K562 (cell line): ENCODE measurements around the gene EML1. TPM values are rescaled to one million over a fixed set of nuclear protein-coding genes. Genes with fewer than 3 reads are reported as not detected.

Experiments used
- ATAC-seq: fragments of 200-7000 bp; cut with Tn5 transposase; 3 replicates; pipeline ENCODE4 v1.9.1; 2020; ENCODE audit warnings: moderate library complexity
- BruUV-seq: library from RNA; stranded (reverse); fragments of 400-500 nt; replicated peaks from 2 replicates; lab custom pipeline; 2021; lab: Mats Ljungman, UMichigan
- CTCF ChIA-PET: fragments of 300-600 bp; formaldehyde crosslinking; extraction: SDS; loops from one replicate; lab custom pipeline; 2021; ENCODE audit warnings: low intra/inter-chr PET ratio; lab: Yijun Ruan, JAX
- POLR2A ChIA-PET: fragments of 300-600, 350-650 bp; sonication (Branson Sonifier 250); formaldehyde crosslinking; extraction: SDS; loops from one replicate; lab custom pipeline; 2021; ENCODE audit warnings: antibody characterized with exemption, inconsistent platforms; lab: Yijun Ruan, JAX
- DNase-seq, 4 experiments: peaks; one replicate each; pipeline versions ENCODE4 v3.0.0 to v3.0.0-alpha.2; 2011 to 2018; ENCODE audit warnings: low spot score in 3 of 4, mixed read lengths in 3 of 4; ENCODE audit errors: extremely low read depth in 1 of 4
- FAIRE-seq: peaks from 2 replicates; lab custom pipeline; 2011; peaks lifted over from hg19 to GRCh38; lab: Jason Lieb, UNC
- H2AFZ ChIP-seq: 2 replicates; pipeline ENCODE4 v1.6.0; 2011; ENCODE audit warnings: low read depth, low read length, control low read depth, inconsistent platforms
- H3K27ac ChIP-seq: fragments of 200-600 bp; 3 replicates; pipeline ENCODE4 v1.8.0; 2011; ENCODE audit warnings: low read depth, mild to moderate bottlenecking, control low read depth, inconsistent platforms, low read length, moderate library complexity, mixed read lengths; ENCODE audit errors: extremely low read depth
- H3K27me3 ChIP-seq, 2 experiments: fragments of 300-600 bp in 1 of 2; 2 replicates in 1 of 2; 3 replicates in 1 of 2; pipeline versions ENCODE4 v1.6.0 to v1.8.0; 2011; ENCODE audit warnings: inconsistent platforms in 2 of 2, low read length in 2 of 2, mild to moderate bottlenecking in 1 of 2, mixed read lengths in 1 of 2, moderate library complexity in 1 of 2; ENCODE audit not compliant: control insufficient read depth in 2 of 2, insufficient read depth in 2 of 2
- H3K36me3 ChIP-seq: fragments of 300-600 bp; 3 replicates; pipeline ENCODE4 v1.8.0; 2011; ENCODE audit warnings: mild to moderate bottlenecking, low read length, inconsistent platforms; ENCODE audit not compliant: control insufficient read depth, insufficient read depth
- H3K4me1 ChIP-seq, 2 experiments: fragments of 200-600 bp in 1 of 2; replicated peaks in 1 of 2; 2 replicates in 1 of 2; 3 replicates in 1 of 2; pipeline versions ENCODE4 v1.5.1 to v1.8.0; 2011; ENCODE audit warnings: inconsistent platforms in 2 of 2, low read length in 2 of 2, mild to moderate bottlenecking in 1 of 2, mixed read lengths in 1 of 2, moderate library complexity in 1 of 2; ENCODE audit not compliant: control insufficient read depth in 2 of 2, insufficient read depth in 2 of 2
- H3K4me2 ChIP-seq: 2 replicates; pipeline ENCODE4 v1.6.1; 2011; ENCODE audit warnings: low read length, control low read depth, inconsistent platforms, mixed read lengths; ENCODE audit not compliant: insufficient read depth
- H3K4me3 ChIP-seq: fragments of 200-600 bp; sonication (generic), shearing (Covaris generic); 2 replicates; pipeline ENCODE4 v1.5.1; 2016; ENCODE audit warnings: control low read depth, inconsistent platforms
- H3K79me2 ChIP-seq: fragments of 200-600 bp; 3 replicates; pipeline ENCODE4 v1.8.0; 2011; ENCODE audit warnings: low read length, inconsistent platforms; ENCODE audit not compliant: control insufficient read depth, insufficient read depth
- H3K9ac ChIP-seq, 2 experiments: 2 replicates each; pipeline versions ENCODE4 v1.6.0 to v1.6.1; 2011; ENCODE audit warnings: low read depth in 2 of 2, low read length in 2 of 2, control low read depth in 1 of 2, inconsistent platforms in 1 of 2, mild to moderate bottlenecking in 1 of 2, mixed read lengths in 1 of 2; ENCODE audit not compliant: insufficient read depth in 1 of 2
- H3K9me1 ChIP-seq: one replicate; pipeline ENCODE4 v1.6.0; 2011; ENCODE audit warnings: inconsistent platforms, mild to moderate bottlenecking, low read length, moderate library complexity; ENCODE audit not compliant: control insufficient read depth, insufficient read depth
- H3K9me3 ChIP-seq: replicated peaks from 2 replicates; pipeline ENCODE4 v1.5.1; 2011; ENCODE audit warnings: low read depth, low read length, inconsistent platforms; ENCODE audit not compliant: control insufficient read depth, insufficient read depth
- H4K20me1 ChIP-seq: replicated peaks from 2 replicates; pipeline ENCODE4 v1.6.1; 2011; ENCODE audit warnings: low read length, inconsistent platforms, mixed read lengths; ENCODE audit not compliant: control insufficient read depth, insufficient read depth
- DACH1 ChIP-seq: fragments of 450-650 bp; IDR thresholded peaks from 2 replicates; pipeline ENCODE4 v1.6.1; 2018; ENCODE audit not compliant: partially characterized antibody
- EP300 ChIP-seq: IDR thresholded peaks from 2 replicates; pipeline ENCODE4 v1.6.1; 2012; ENCODE audit warnings: low read length, improper control_type of control experiment
- JUN ChIP-seq, 2 experiments: sonication (generic) in 1 of 2; formaldehyde crosslinking in 1 of 2; IDR thresholded peaks; 2 replicates each; pipeline versions ENCODE4 v1.6.1 to v1.8.0; 2012 to 2022; ENCODE audit warnings: borderline replicate concordance in 2 of 2, mild to moderate bottlenecking in 2 of 2, improper control_type of control experiment in 1 of 2, low read depth in 1 of 2, low read length in 1 of 2, missing genetic modification reagents in 1 of 2
- MBD2 ChIP-seq: sonication (generic); IDR thresholded peaks from 2 replicates; pipeline ENCODE4 v1.6.1; 2016; ENCODE audit warnings: low read depth, borderline replicate concordance
- POLR3G ChIP-seq: IDR thresholded peaks from 2 replicates; pipeline ENCODE4 v1.6.1; 2011; ENCODE audit not compliant: insufficient read length, insufficient replicate concordance; ENCODE audit errors: extremely low read depth
- POU5F1 ChIP-seq: fragments of 150-350 bp; IDR thresholded peaks from 2 replicates; pipeline ENCODE4 v1.6.1; 2014; ENCODE audit warnings: borderline replicate concordance, low read length, low read depth, mild to moderate bottlenecking; ENCODE audit not compliant: partially characterized antibody
- PPARD ChIP-seq: fragments of 250-450 bp; sonication (Bioruptor Pico); IDR thresholded peaks from 2 replicates; pipeline ENCODE4 v1.8.0; 2022; ENCODE audit warnings: inconsistent platforms, mild to moderate bottlenecking, moderate library complexity
- RBM25 ChIP-seq: fragments of 200-400 bp; formaldehyde crosslinking; IDR thresholded peaks from 2 replicates; pipeline ENCODE4 v1.6.1; 2018; ENCODE audit warnings: low read length, low read depth, moderate library complexity; ENCODE audit not compliant: severe bottlenecking
- SUPT5H ChIP-seq: fragments of 450-650 bp; IDR thresholded peaks from 2 replicates; pipeline ENCODE4 v1.6.1; 2016
- TBP ChIP-seq: optimal IDR thresholded peaks from 2 replicates; pipeline ENCODE3; 2011; ENCODE audit warnings: low read depth, low read length, improper control_type of control experiment
- UBTF ChIP-seq, 2 experiments: IDR thresholded peaks; 2 replicates each; pipeline ENCODE4 v1.6.1; 2012; ENCODE audit warnings: improper control_type of control experiment in 2 of 2, low read depth in 2 of 2, low read length in 2 of 2, borderline replicate concordance in 1 of 2
- ZNF146 ChIP-seq: IDR thresholded peaks from one replicate; pipeline ENCODE4 v1.6.1; 2018; ENCODE audit warnings: missing compliant biosample characterization; ENCODE audit not compliant: unreplicated experiment
- ZNF507 ChIP-seq: conservative IDR thresholded peaks from 2 replicates; pipeline ENCODE4 v1.6.1; 2017; ENCODE audit warnings: missing genetic modification characterization, missing compliant biosample characterization
- ZSCAN32 ChIP-seq: fragments of 450-650 bp; formaldehyde crosslinking; IDR thresholded peaks from 2 replicates; pipeline ENCODE4 v1.4.0; 2020; ENCODE audit warnings: mild to moderate bottlenecking, moderate library complexity
- WGBS: fragments of 100-300 bp; shearing (Covaris generic); methylation state at CpG from one replicate; pipeline ENCODE4 v1.1.6; 2016; ENCODE audit warnings: low coverage, mixed read lengths; ENCODE audit not compliant: insufficient coverage; ENCODE audit errors: missing lambda C conversion rate; 5-methylcytosine and 5-hydroxymethylcytosine counted together
- in situ Hi-C: fragments of 300-500 bp; cut with MboI; formaldehyde crosslinking; loops from 4 replicates; pipeline ENCODE4 v1.15.0; 2018; ENCODE audit warnings: inconsistent platforms, mixed read lengths
- intact Hi-C: fragments of 100-400 bp; cut with micrococcal nuclease; formaldehyde crosslinking; loops from 2 replicates; pipeline ENCODE4 v1.14.2; 2022
- polyA plus RNA-seq, 8 experiments: library from polyadenylated mRNA; depleted of rRNA in 4 of 8; stranded (reverse) in 5 of 8; unstranded in 3 of 8; fragments of >200 nt; fragmentation: Nextera tagmentation in 2 of 8; fragmentation: Illumina TruSeq in 1 of 8; extraction: Ambion mirVana in 2 of 8; extraction: Trizol in 1 of 8; gene quantifications; 2 replicates each; pipeline versions ENCODE4 v1.2.1 to v1.2.3, GENCODE V29; 2011 to 2014; ENCODE audit warnings: inconsistent platforms in 1 of 8, missing spikeins in 1 of 8
- total RNA-seq, 7 experiments: library from RNA; depleted of rRNA in 6 of 7; stranded (reverse); fragments of >200 nt in 6 of 7; fragmentation: Illumina TruSeq in 2 of 7; extraction: Trizol in 2 of 7; gene quantifications; 2 replicates each; pipeline versions ENCODE4 v1.2.1 to v1.2.3, GENCODE V29; 2011 to 2021; ENCODE audit warnings: low replicate concordance in 1 of 7

The EML1 gene
- total and polyA plus RNA-seq, 9 of the 15 experiments (the other 6 are each of a cell fraction or from before 2014, with no cell fraction given): 0.01 to 0.35 (median 0.07) TPM; not detected in 2

GRCh38 chr14:99773521-99774497, 19.4 kb upstream of the EML1 start:
- in situ Hi-C loops (no loop called here), intact Hi-C loops (no loop called here)
- Histone ChIP-seq H3K4me2 (no peak overlapping the region), H3K27me3 (peaks cover 6 to 19% of the 10 kb centered on the region in 2 experiments; a peak in 4 of 5 replicates), H3K36me3 (no peaks in the 10 kb centered on the region), H3K27ac (no peak overlapping the region), H4K20me1 (no peaks in the 10 kb centered on the region), H3K79me2 (no peaks in the 10 kb centered on the region), H3K9me3 (no peaks in the 10 kb centered on the region), H2AFZ (no peak overlapping the region), H3K9ac (no peak overlapping the region), H3K9me1 (no peaks in the 10 kb centered on the region), H3K4me3 (no peak overlapping the region), H3K4me1 (no peaks in the 10 kb centered on the region)
- CTCF ChIA-PET: no interaction called here
- BruUV-seq: no TSS peak
- POLR2A ChIA-PET: no interaction called here
- ATAC-seq (no peak), FAIRE-seq (no peak), DNase-seq (no peak)
- 1% methylated on average over 14 of the region's 26 CpGs for WGBS
- TF ChIP-seq UBTF (IDR thresholded peaks at IDR 0.05; ENCODE audit: borderline replicate concordance in 1 of 2, low read depth in 2 of 2, low read length in 2 of 2) (no peak), SUPT5H (no peak), MBD2 (no peak), ZNF146 (CRISPR knock-in tag) (no peak), TBP (no peak), RBM25 (no peak), ZSCAN32 (CRISPR knock-in tag) (no peak), JUN (IDR thresholded peaks at IDR 0.05; ENCODE audit: borderline replicate concordance, low read depth, low read length) (no peak), JUN (CRISPR knock-in tag; IDR thresholded peaks at IDR 0.05; ENCODE audit: borderline replicate concordance) (no peak), DACH1 (no peak), EP300 (no peak), PPARD (CRISPR knock-in tag) (no peak), ZNF507 (tag) (no peak), POLR3G (no peak), POU5F1 (no peak)
